Neural cell (in vitro differentiated cells): Measurements from ENCODE around the gene EDIL3.

Source experiments
- EP300 ChIP-seq: fragments of 450-650 bp; conservative IDR thresholded peaks from 2 replicates; pipeline ENCODE4 v1.6.1; 2014; ENCODE audit warnings: antibody characterized with exemption, mild to moderate bottlenecking, moderate library complexity; ENCODE audit not compliant: poor library complexity, severe bottlenecking
- POLR2AphosphoS5 ChIP-seq: IDR thresholded peaks from 2 replicates; pipeline ENCODE4 v1.6.1; 2012
- RAD21 ChIP-seq: fragments of 450-650 bp; conservative IDR thresholded peaks from 2 replicates; pipeline ENCODE4 v1.6.1; 2014; ENCODE audit warnings: antibody characterized with exemption, mild to moderate bottlenecking, moderate library complexity
- TF ChIP-seq, protein P1 (sequence below): fragments of 450-650 bp; IDR thresholded peaks from 2 replicates; pipeline ENCODE4 v1.5.1; 2014; ENCODE audit warnings: antibody characterized with exemption, mild to moderate bottlenecking, moderate library complexity; ENCODE audit not compliant: poor library complexity, severe bottlenecking

GRCh38 chr5:84249918-84250630 is 134.6 kb downstream of the EDIL3 start:
- TF ChIP-seq RAD21 (no peak), EP300 (no peak), POLR2AphosphoS5 (no peak)
- TF ChIP-seq, protein P1, sequence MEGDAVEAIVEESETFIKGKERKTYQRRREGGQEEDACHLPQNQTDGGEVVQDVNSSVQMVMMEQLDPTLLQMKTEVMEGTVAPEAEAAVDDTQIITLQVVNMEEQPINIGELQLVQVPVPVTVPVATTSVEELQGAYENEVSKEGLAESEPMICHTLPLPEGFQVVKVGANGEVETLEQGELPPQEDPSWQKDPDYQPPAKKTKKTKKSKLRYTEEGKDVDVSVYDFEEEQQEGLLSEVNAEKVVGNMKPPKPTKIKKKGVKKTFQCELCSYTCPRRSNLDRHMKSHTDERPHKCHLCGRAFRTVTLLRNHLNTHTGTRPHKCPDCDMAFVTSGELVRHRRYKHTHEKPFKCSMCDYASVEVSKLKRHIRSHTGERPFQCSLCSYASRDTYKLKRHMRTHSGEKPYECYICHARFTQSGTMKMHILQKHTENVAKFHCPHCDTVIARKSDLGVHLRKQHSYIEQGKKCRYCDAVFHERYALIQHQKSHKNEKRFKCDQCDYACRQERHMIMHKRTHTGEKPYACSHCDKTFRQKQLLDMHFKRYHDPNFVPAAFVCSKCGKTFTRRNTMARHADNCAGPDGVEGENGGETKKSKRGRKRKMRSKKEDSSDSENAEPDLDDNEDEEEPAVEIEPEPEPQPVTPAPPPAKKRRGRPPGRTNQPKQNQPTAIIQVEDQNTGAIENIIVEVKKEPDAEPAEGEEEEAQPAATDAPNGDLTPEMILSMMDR: no peak
